GM18498 (cell line): Measurements from ENCODE around the gene KRT7.
"Not testable (repeated sequence)": the region's sequence is repeated elsewhere in the genome, so short reads cannot be mapped to it uniquely, and the experiment has no call there.

Experiments used
- ATAC-seq: cut with Tn5 transposase; IDR thresholded peaks from one replicate; pipeline ENCODE4 v1.9.1; 2021; ENCODE audit warnings: mild to moderate bottlenecking, moderate library complexity; ENCODE audit not compliant: unreplicated experiment

KRT7 gene

DNA sequence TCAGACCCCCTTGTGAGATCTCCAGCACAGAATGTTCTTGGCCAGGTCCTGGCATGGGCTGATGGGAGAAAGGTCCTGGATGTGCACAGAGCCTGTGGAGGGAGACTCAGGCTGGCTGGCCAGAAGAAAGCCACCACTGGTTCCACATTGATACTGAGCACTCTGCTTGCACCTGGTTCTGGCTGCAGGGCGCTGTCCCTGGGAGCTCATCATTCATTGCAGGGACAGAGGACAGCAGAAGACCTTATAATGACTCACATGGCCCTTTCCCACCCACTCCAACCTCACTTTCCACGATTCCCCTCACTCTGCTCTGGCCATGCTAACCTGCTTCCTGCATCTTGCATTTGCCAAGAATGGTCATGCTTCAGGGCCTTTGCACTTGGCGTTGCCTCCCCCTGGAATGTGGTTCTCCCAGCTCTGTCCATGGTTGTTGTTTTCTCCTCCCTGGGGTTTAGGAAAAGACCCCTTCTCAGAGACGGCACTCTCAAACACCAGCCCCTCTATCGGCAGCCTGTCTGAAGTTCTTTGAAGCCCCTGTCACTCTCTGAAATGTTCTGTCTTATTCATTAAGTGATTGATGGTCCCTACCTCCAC lies 10.3 kb downstream of the KRT7 start:
- ATAC-seq = no peak

- ATAC-seq = peak; percentile 89
These were observed 11.0 kb downstream of the KRT7 start for GRCh38 chr12:52243856-52244614.

- peak; percentile 24 for ATAC-seq
These were observed 11.6 kb downstream of the KRT7 start for GRCh38 chr12:52244615-52244994.

GRCh38 chr12:52245259-52245961 lies 12.4 kb downstream of the KRT7 start:
- no peak for ATAC-seq

- ATAC-seq = no peak
These were observed 13.0 kb downstream of the KRT7 start for GRCh38 chr12:52245962-52246569.

- no peak for ATAC-seq
These were observed 13.9 kb downstream of the KRT7 start for GRCh38 chr12:52246720-52247621.

- ATAC-seq = no peak
These were observed 14.8 kb downstream of the KRT7 start for GRCh38 chr12:52247622-52248540.

GRCh38 chr12:52248541-52249461 lies 15.8 kb downstream of the KRT7 start:
- ATAC-seq = no peak

GRCh38 chr12:52249511-52250047 lies 16.5 kb downstream of the KRT7 start:
- no peak for ATAC-seq

GRCh38 chr12:52250048-52250990 lies 17.3 kb downstream of the KRT7 start:
- ATAC-seq = no peak

GRCh38 chr12:52251367-52252051 lies 18.5 kb downstream of the KRT7 start:
- no peak for ATAC-seq

DNA sequence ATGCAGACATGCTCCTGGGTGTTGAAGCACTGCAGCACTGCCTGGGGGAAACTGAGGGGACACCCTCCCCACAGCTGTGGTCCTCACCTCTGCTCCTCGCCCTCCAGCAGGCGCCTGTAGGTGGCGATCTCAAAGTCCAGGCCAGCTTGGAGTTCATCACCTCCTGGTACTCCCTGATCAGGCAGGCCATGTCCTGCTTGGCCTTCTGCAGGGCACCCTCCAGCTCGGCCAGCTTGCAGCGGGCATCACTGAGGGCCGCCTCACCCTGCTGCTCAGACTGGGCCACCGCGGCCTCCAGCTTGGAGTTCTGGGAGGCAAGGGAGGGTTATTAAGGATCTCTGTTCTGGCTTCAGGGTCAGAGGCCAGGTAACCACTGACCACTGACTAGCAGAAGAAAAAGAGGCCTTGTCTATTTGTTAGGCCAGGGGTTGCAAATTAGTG lies 19.2 kb downstream of the KRT7 start:
- not testable (repeated sequence) for ATAC-seq

- no peak for ATAC-seq
These were observed 19.8 kb downstream of the KRT7 start for GRCh38 chr12:52252728-52253343.

DNA sequence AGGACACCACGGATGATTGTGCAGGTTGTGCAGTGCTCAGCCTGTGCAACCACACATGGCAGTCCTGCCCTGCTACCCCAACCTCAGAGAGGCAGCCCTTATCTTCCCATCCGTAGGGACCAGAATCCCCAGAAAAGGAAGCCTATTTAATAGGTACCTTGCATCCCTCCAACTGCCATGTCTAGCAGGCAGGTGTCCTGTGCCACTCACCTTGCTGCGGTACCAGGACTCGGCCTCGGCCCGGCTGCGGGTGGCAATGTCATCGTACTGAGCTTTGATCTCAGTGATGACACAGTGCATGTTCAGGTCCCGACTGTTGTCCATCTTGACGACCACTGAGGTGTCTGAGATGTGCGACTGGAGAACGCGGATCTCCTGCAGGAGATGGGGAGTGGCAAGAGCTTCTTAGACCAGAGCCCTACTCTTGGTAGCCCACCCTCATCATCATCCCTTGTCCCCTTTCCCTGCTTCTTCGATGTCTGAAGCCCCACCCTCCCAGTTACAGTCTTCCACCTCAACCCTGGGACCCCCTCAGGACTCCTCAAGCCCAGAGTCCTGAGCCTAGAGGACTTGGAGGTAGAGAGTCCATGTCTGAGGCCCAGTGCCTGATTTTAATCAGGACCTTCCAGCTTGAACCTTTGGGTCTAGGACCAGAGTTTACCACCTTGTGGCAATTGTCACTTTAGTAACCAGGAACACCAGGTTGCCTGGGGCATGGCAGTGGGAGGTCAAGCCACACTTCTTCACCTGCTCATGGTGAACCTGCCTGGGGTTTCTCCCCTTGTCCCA lies 20.5 kb downstream of the KRT7 start:
- ATAC-seq = no peak
